Motor neuron (in vitro differentiated cells): ENCODE measurements around the gene HP. TPM values are rescaled to one million over a fixed set of nuclear protein-coding genes. Genes with fewer than 3 reads are reported as not detected.

Experiments used
- ATAC-seq, 8 experiments: fragments of 200-7000 bp; cut with Tn5 transposase; replicated peaks in 6 of 8; 2 replicates each; pipeline ENCODE4 v1.8.0; 2021; ENCODE audit warnings: mild to moderate bottlenecking in 8 of 8, moderate library complexity in 8 of 8
- H3K27ac ChIP-seq, 2 donors: fragments of 250-450 bp; sonication (Bioruptor Pico); 2 replicates each; pipeline ENCODE4 v1.9.0; 2021; ENCODE audit warnings: antibody characterized with exemption in 2 of 2, mild to moderate bottlenecking in 2 of 2, moderate library complexity in 1 of 2
- H3K4me1 ChIP-seq, 2 donors: fragments of 250-450 bp; sonication (Bioruptor Pico); replicated peaks in 1 of 2; 2 replicates each; pipeline ENCODE4 v1.6.1; 2021; ENCODE audit warnings: antibody characterized with exemption in 2 of 2, mild to moderate bottlenecking in 2 of 2, moderate library complexity in 1 of 2
- H3K4me3 ChIP-seq, 5 donors: fragments of 250-450 bp; sonication (Bioruptor Pico); 2 replicates each; pipeline ENCODE4 v1.9.0; 2021; ENCODE audit warnings: antibody characterized with exemption in 5 of 5, mild to moderate bottlenecking in 5 of 5, moderate library complexity in 4 of 5
- WGBS, 10 experiments: fragments of 450-650 bp; shearing (Covaris generic); methylation state at CpG; one replicate each; pipeline ENCODE4 v1.0.0; 2022; 5-methylcytosine and 5-hydroxymethylcytosine counted together
- in situ Hi-C, 9 experiments: fragments of 400-800 bp; cut with MboI; loops; one replicate each; pipeline ENCODE4 v1.15.0; 2021; ENCODE audit warnings: low sequenced_read_pairs in 9 of 9, low pct_unique_long_range_greater_than_20kb in 2 of 9; ENCODE audit not compliant: unreplicated experiment in 9 of 9
- total RNA-seq, 8 experiments: library from RNA; unstranded; fragments of 300-600 nt; gene quantifications; 2 replicates each; pipeline versions ENCODE4 v1.2.3 to v1.2.4, GENCODE V29; 2022

Gene HP
- total RNA-seq, 8 experiments from 2014 or later, result 0.50 to 107 (median 1.1) TPM

DNA sequence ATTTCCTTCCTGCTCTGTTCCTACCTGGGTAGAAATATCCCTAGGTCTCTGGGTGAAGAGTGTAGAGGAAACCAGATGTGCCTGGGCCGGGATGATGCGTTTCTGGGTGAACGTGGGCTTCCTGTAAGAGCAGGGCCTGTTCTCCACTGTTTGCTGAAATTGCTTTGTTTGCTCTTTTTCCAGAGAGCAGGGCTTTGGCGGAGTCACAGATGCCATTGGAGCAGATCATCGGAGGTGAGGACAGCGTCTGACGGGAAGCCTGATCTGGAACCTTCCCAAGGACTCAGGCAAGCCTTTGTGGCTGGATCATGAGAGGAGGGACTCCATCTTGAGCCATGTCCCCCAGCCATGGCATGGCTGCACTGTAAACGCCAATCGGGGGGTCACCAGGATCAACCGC is 30.3 kb upstream of the HP start:
- WGBS, 10 experiments, result 90 to 100% (median 99%) methylated on average over 1 to 7 of the region's 10 CpGs; no CpG with 5 or more reads in 4 of the 10 experiments
- no peaks in the 10 kb centered on the region for H3K4me1 ChIP-seq
- ATAC-seq, result no peak
- no peak overlapping the region for H3K4me3 ChIP-seq
- in situ Hi-C loops, result no loop called here
- H3K27ac ChIP-seq, result no peak overlapping the region

DNA sequence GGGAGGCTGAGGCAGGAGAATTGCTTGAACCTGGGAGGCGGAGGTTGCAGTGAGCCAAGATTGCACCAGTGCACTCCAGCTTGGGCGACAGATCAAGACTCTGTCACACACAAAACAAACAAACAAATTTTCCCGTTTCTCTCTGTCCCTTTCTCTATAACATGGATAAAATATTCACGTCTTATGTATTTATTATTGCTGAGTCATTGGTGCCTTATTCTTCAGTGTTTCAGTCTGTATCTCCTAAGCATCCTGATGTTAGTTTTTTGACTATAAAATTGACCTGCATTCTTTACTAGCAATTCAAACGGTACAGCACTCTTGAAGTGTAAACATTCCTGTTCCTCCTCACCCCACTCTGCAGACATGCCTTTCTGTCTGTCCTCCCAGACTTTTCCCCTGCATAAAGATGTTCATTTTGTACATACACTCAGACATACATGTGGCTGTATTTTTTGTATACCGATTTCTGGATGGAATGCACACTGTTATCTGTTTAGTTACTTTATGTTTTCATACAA is 29.4 kb upstream of the HP start:
- no peak for ATAC-seq
- in situ Hi-C loops, result no loop called here
- Histone ChIP-seq H3K4me1 (no peaks in the 10 kb centered on the region), H3K4me3 (no peak overlapping the region), H3K27ac (no peak overlapping the region)
- WGBS, 10 experiments, result 38 to 100% (median 81%) methylated on average over 1 to 5 of the region's 6 CpGs

GRCh38 chr16:72025404-72026114 is 28.7 kb upstream of the HP start:
- ATAC-seq, result no peak
- 88 to 100% (median 94%) methylated on average over 4 to 15 of the region's 19 CpGs; no CpG with 5 or more reads in 3 of the 10 experiments for WGBS, 10 experiments
- in situ Hi-C loops, result no loop called here
- H3K27ac ChIP-seq, result no peak overlapping the region
- H3K4me1 ChIP-seq, result no peaks in the 10 kb centered on the region
- H3K4me3 ChIP-seq, result no peak overlapping the region

GRCh38 chr16:72027669-72028378 is 26.5 kb upstream of the HP start:
- no peak for ATAC-seq
- in situ Hi-C loops, result no loop called here
- 84 to 100% (median 98%) methylated on average over 1 to 6 of the region's 6 CpGs for WGBS, 10 experiments

DNA sequence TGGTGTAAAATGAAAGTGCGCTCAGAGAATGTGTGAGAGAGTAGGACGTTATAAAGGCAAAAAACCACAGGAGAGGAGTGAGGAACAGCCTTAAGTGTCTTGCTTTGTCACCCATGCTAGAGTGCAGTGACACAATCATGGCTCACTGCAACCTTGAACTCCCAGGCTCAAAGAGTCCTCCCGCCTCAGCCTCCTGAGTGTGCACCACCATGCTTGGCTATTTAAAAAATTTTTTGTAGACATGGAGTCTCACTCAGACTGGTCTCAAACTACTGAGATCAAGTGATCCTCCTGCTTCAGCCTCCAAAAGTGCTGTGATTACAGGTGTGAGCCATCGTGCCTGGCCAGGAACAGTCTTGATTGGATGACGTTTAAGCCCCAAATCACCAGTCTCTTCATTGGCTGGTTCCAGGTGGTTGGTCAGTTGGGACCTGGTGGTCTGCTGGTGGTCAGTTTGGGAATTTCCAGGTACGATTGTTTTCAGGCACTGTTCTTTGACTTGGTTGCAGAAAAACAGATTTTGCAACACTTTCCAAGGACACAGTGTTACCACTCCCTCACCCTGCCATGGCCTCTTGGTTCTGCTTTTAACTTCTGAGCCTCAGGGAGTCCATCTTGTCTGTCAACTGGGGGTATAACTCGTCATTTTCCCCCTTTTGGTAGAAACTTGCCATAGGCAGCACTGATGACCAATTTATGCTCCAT is 24.6 kb upstream of the HP start:
- in situ Hi-C loops, result no loop called here
- no peak for ATAC-seq
- Histone ChIP-seq H3K4me3 (no peak overlapping the region), H3K27ac (no peak overlapping the region), H3K4me1 (no peaks in the 10 kb centered on the region)
- 68 to 100% (median 84%) methylated on average over 2 to 6 of the region's 7 CpGs; no CpG with 5 or more reads in 2 of the 10 experiments for WGBS, 10 experiments

More at GRCh38 chr16:72027669-72028378, 26.5 kb upstream of the HP start:
- Histone ChIP-seq H3K4me3 (no peak overlapping the region), H3K4me1 (no peaks in the 10 kb centered on the region), H3K27ac (no peak overlapping the region)

GRCh38 chr16:72033437-72033836 is 20.9 kb upstream of the HP start:
- WGBS, 10 experiments, result 40 to 100% (median 100%) methylated on average over 1 to 3 of the region's 4 CpGs; no CpG with 5 or more reads in 1 of the 10 experiments
- no peaks in the 10 kb centered on the region for H3K4me1 ChIP-seq
- no peak overlapping the region for H3K27ac ChIP-seq
- no peak for ATAC-seq
- in situ Hi-C loops, result no loop called here
- no peak overlapping the region for H3K4me3 ChIP-seq

DNA sequence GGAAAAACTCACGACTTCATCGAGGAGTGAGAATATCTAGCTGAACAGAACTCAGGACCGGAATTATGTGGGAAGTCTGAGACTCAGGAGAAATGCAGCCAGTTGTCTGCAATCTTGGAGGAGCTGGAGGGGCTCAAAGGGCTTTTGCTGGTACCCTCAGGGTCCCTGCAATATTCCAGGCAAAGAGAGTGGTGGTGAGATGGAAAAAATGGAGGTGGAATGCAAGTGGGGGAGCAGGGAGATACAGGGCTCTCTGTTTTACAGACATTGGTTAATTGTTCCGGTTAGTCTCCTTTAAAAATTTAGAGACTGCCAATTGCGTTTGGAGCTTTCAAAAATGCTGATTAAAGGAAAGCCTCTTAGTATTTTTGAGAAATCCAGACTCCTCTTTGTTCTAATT is 18.2 kb upstream of the HP start:
- WGBS, 10 experiments, result 45 to 100% (median 84%) methylated on average over 1 to 5 of the region's 5 CpGs; no CpG with 5 or more reads in 1 of the 10 experiments
- no peak for ATAC-seq
- Histone ChIP-seq H3K27ac (no peak overlapping the region), H3K4me3 (no peak overlapping the region), H3K4me1 (no peaks in the 10 kb centered on the region)
- in situ Hi-C loops, result no loop called here

DNA sequence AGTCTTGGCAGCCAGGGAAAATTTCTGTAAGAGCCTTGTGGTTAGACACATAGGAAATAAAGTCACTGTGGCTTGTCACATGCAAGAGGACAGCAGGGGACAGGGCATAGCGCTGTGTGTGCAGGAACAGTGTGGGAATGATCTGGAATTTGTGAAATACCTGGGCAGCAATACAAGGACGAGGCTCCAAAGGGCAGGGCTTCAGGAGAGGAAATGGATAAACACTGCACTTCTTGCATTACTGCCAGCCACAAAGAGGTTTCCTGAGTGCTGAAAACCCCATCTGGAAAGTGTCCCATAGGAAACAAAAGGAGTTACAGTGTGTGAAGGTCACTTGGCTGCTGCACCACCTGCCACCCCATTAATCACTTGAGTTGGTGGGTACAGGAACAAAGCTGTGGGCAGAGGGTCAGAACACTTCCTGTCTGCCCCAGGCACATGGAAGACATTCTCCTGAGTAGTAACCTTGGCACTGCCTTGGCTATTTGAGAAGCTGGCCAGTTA is 12.1 kb upstream of the HP start:
- no peak overlapping the region for H3K4me3 ChIP-seq
- in situ Hi-C loops, result no loop called here
- WGBS, 10 experiments, result 0 to 80% (median 60%) methylated on average over 1 to 2 of the region's 2 CpGs; no CpG with 5 or more reads in 3 of the 10 experiments
- peaks cover 0 to 4% of the 10 kb centered on the region in 2 donors for H3K4me1 ChIP-seq
- ATAC-seq, result peak in 3 of 8 experiments; percentile 61 to 95 (median 65)
- H3K27ac ChIP-seq, result no peak overlapping the region

DNA sequence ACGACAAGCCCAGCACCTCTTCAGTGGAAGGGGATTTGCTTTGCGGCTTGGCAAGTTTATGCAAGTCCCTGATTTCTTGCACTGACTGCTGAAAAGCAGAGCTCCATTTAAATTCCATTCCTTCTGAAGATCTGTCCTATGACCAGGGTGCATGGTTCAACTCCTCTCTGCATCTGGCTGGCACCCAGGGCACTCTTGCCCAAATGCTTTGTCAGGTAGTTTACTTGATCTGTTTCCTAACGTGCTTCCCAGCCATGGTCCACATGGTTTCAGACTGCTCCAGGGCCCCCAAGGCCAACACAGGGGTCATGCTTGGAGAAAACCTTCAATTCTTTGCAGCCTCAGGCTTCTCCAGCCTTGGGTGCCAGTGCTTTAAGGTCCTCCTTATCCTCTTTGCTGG is 11.2 kb upstream of the HP start:
- no peak overlapping the region for H3K27ac ChIP-seq
- H3K4me3 ChIP-seq, result no peak overlapping the region
- in situ Hi-C loops, result no loop called here
- peaks cover 0 to 4% of the 10 kb centered on the region in 2 donors for H3K4me1 ChIP-seq
- ATAC-seq, result no peak
- WGBS, 10 experiments, result 0 to 100% (median 71%) methylated on average over 1 to 2 of the region's 3 CpGs; no CpG with 5 or more reads in 4 of the 10 experiments

GRCh38 chr16:72043539-72043938 is 10.8 kb upstream of the HP start:
- in situ Hi-C loops, result no loop called here
- 20 to 100% (median 72%) methylated on average over 1 of the region's 1 CpG; no CpG with 5 or more reads in 6 of the 10 experiments for WGBS, 10 experiments
- Histone ChIP-seq H3K27ac (no peak overlapping the region), H3K4me3 (no peak overlapping the region), H3K4me1 (peaks cover 0 to 4% of the 10 kb centered on the region in 2 donors)
- no peak for ATAC-seq

- no peak for ATAC-seq
- in situ Hi-C loops, result no loop called here
- 26 to 95% (median 68%) methylated on average over 2 to 6 of the region's 6 CpGs for WGBS, 10 experiments
Observed at GRCh38 chr16:72044296-72044695, 10.0 kb upstream of the HP start.

GRCh38 chr16:72044825-72045359 is 9.4 kb upstream of the HP start:
- no peak for ATAC-seq
- Histone ChIP-seq H3K4me1 (peaks cover 0 to 4% of the 10 kb centered on the region in 2 donors), H3K27ac (no peak overlapping the region), H3K4me3 (no peak overlapping the region)
- in situ Hi-C loops, result no loop called here
- 0 to 100% (median 75%) methylated on average over 1 to 2 of the region's 2 CpGs; no CpG with 5 or more reads in 2 of the 10 experiments for WGBS, 10 experiments

More at GRCh38 chr16:72044296-72044695, 10.0 kb upstream of the HP start:
- Histone ChIP-seq H3K4me1 (peaks cover 0 to 4% of the 10 kb centered on the region in 2 donors), H3K4me3 (no peak overlapping the region), H3K27ac (no peak overlapping the region)
